Esophagus squamous epithelium (tissue), 4 donors: ENCODE results near the gene UBE2Q1.

Experiments
- CTCF ChIP-seq, 6 experiments: fragments of 450-650 bp in 4 of 6; fragments of 200-600 bp in 2 of 6; sonication (generic) in 2 of 6; IDR thresholded peaks; one replicate each; pipeline ENCODE4 v1.5.1; 2016 to 2019; ENCODE audit warnings: antibody characterized with exemption in 6 of 6, mild to moderate bottlenecking in 4 of 6, moderate library complexity in 4 of 6
- POLR2A ChIP-seq, 4 donors: fragments of 450-650 bp; IDR thresholded peaks; one replicate each; pipeline ENCODE4 v1.6.1; 2017; ENCODE audit warnings: antibody characterized with exemption in 4 of 4, mild to moderate bottlenecking in 4 of 4, moderate library complexity in 3 of 4

GRCh38 chr1:154575951-154576566 lies 17.6 kb upstream of the UBE2Q1 start:
- TF ChIP-seq CTCF (IDR thresholded peaks at IDR 0.05) = no peak
- TF ChIP-seq POLR2A (IDR thresholded peaks at IDR 0.05) = no peak
